Nephron (organoid): ENCODE measurements around the gene DHRS1.

Experiments used
- H3K27ac Mint-ChIP-seq, 3 experiments: 2 replicates each; pipeline ENCODE4 v1.8.0; 2020; ENCODE audit warnings: mixed read lengths in 3 of 3, mild to moderate bottlenecking in 2 of 3, moderate library complexity in 1 of 3
- H3K27me3 Mint-ChIP-seq: 2 replicates; pipeline ENCODE4 v1.8.0; 2021; ENCODE audit warnings: low read depth, mild to moderate bottlenecking, moderate library complexity, mixed read lengths
- H3K36me3 Mint-ChIP-seq: 2 replicates; pipeline ENCODE4 v1.8.0; 2020; ENCODE audit warnings: low read depth, mixed read lengths
- H3K4me1 Mint-ChIP-seq: 2 replicates; pipeline ENCODE4 v1.8.0; 2020; ENCODE audit warnings: mixed read lengths
- H3K4me3 Mint-ChIP-seq, 3 experiments: 2 replicates each; pipeline ENCODE4 v1.8.0; 2020; ENCODE audit warnings: mild to moderate bottlenecking in 3 of 3, mixed read lengths in 3 of 3, moderate library complexity in 2 of 3
- H3K9me3 Mint-ChIP-seq: 2 replicates; pipeline ENCODE4 v1.8.0; 2020; ENCODE audit warnings: mixed read lengths
- TF ChIP-seq, protein P1 (sequence below), 3 experiments: fragments of 200-600 bp; sonication (generic); IDR thresholded peaks; one replicate each; pipeline ENCODE4 v1.5.0; 2021; ENCODE audit warnings: antibody characterized with exemption in 3 of 3; ENCODE audit not compliant: unreplicated experiment in 3 of 3

The DHRS1 gene

DNA sequence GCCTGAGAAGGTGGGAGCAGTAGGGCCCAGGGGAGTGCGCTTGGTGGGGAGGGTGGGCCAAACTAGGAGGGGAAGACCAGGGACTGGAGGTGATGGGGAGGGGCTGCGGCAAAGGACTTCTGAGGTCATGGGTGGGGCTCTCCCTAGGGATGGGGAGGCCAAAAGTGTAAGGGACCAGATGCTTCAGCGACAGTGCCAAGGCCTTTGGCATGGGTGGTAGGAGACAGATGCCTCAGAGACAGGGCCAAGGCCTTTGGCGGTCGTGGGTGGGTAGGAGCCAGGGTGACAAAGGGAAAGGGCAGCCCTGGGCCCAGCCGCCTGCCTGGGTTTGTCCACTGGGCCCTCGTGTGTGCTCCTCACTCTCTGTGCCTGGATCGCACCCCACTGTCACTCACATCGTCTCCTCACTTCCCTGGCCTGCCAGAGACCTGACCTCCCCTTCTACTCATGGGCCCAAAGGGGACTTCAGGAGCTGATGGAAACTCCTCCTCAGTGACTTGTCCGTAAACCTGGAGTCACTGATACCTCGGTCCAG is 15.0 kb downstream of the DHRS1 start:
- H3K27me3 Mint-ChIP-seq = no peaks in the 10 kb centered on the region
- no peaks in the 10 kb centered on the region for H3K36me3 Mint-ChIP-seq
- H3K4me3 Mint-ChIP-seq = no peak overlapping the region
- no peak overlapping the region for H3K27ac Mint-ChIP-seq
- no peaks in the 10 kb centered on the region for H3K4me1 Mint-ChIP-seq
- no peaks in the 10 kb centered on the region for H3K9me3 Mint-ChIP-seq
- TF ChIP-seq, protein P1, sequence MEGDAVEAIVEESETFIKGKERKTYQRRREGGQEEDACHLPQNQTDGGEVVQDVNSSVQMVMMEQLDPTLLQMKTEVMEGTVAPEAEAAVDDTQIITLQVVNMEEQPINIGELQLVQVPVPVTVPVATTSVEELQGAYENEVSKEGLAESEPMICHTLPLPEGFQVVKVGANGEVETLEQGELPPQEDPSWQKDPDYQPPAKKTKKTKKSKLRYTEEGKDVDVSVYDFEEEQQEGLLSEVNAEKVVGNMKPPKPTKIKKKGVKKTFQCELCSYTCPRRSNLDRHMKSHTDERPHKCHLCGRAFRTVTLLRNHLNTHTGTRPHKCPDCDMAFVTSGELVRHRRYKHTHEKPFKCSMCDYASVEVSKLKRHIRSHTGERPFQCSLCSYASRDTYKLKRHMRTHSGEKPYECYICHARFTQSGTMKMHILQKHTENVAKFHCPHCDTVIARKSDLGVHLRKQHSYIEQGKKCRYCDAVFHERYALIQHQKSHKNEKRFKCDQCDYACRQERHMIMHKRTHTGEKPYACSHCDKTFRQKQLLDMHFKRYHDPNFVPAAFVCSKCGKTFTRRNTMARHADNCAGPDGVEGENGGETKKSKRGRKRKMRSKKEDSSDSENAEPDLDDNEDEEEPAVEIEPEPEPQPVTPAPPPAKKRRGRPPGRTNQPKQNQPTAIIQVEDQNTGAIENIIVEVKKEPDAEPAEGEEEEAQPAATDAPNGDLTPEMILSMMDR (IDR thresholded peaks at IDR 0.05; ENCODE audit: unreplicated experiment in 3 of 3) = no peak

DNA sequence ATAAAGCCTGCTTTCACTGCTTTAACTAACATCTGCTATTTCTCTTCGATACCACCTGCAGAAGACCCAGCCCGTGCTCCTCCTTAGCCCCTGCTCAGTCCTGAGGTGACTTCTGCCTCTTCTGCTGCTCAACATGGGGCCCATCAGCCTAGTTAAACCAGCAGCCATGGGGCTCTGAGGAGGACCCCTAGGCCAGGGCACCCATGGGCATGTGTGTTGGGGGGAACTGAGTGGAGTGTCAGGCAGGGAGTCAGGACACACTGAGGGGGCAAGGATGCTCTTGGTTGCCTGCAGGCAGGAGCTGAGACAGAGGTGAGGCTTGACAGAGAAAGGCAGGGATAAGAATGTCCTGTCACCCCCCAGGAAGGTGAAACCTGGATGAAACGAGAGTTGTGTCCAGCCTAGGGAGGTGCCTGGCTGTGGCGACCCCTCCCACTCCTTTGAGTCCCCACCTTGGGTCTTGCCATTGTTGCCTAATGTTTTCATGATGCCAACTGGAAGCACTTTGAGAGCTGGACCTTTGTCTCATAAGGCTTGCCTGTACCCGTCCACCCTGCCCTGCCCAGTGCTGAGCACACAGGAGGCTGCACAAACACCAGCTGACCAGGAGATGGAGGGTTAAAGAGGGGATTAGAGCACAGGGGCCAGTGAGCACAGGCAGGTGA is 15.7 kb downstream of the DHRS1 start:
- H3K4me1 Mint-ChIP-seq = no peaks in the 10 kb centered on the region
- TF ChIP-seq, protein P1 (IDR thresholded peaks at IDR 0.05; ENCODE audit: unreplicated experiment in 3 of 3) = no peak
- H3K36me3 Mint-ChIP-seq = no peaks in the 10 kb centered on the region
- H3K27me3 Mint-ChIP-seq = no peaks in the 10 kb centered on the region
- H3K9me3 Mint-ChIP-seq = no peaks in the 10 kb centered on the region
- H3K4me3 Mint-ChIP-seq = no peak overlapping the region
- no peak overlapping the region for H3K27ac Mint-ChIP-seq

- TF ChIP-seq, protein P1 (IDR thresholded peaks at IDR 0.05; ENCODE audit: unreplicated experiment in 3 of 3) = no peak
- peak overlapping the region in 1 of 3 experiments; percentile 50 for H3K27ac Mint-ChIP-seq
These were observed 16.8 kb downstream of the DHRS1 start for GRCh38 chr14:24282736-24283135.

GRCh38 chr14:24281636-24282035 is 17.9 kb downstream of the DHRS1 start:
- Mint-ChIP-seq H3K27ac (no peak overlapping the region), H3K9me3 (no peaks in the 10 kb centered on the region), H3K27me3 (no peaks in the 10 kb centered on the region), H3K4me3 (no peak overlapping the region), H3K4me1 (no peaks in the 10 kb centered on the region), H3K36me3 (no peaks in the 10 kb centered on the region)
- TF ChIP-seq, protein P1 (IDR thresholded peaks at IDR 0.05; ENCODE audit: unreplicated experiment in 3 of 3) = no peak

More at GRCh38 chr14:24282736-24283135, 16.8 kb downstream of the DHRS1 start:
- Mint-ChIP-seq H3K36me3 (no peaks in the 10 kb centered on the region), H3K27me3 (no peaks in the 10 kb centered on the region), H3K9me3 (no peaks in the 10 kb centered on the region), H3K4me1 (no peaks in the 10 kb centered on the region), H3K4me3 (no peak overlapping the region)

DNA sequence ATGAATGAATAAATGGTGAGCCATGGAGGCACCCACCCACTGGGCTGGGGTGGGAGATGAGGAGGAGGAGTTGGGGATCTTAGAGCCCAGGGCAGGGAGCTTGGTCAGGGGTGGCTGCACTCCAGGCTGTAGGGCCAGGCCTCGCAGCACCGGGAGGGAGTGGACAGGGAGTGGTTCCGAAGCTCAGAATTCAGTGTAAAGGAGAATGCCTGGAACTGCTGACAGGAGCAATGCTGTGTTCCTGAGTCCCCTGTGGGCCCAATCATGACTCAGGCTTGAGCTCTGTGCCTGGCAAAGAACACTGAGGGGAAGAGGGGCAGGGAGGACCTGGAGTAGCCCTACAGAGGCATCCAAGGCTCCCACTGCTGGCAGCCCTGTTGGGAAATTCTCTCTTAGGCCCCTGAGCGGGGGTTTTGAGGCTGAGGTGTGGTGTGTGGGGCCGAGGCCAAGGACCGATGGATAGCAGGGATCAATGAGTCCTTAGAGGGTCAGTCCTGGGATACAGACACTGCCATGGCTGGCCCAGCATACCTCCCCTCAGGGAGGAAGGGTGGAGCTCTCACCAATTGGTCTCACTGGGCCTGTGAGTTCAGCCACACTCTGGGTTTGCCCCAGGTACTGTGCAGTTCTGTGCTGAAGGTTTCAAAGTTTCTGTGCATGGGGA is 18.7 kb downstream of the DHRS1 start:
- H3K27me3 Mint-ChIP-seq = no peaks in the 10 kb centered on the region
- H3K4me1 Mint-ChIP-seq = no peaks in the 10 kb centered on the region
- H3K9me3 Mint-ChIP-seq = no peaks in the 10 kb centered on the region
- H3K36me3 Mint-ChIP-seq = no peaks in the 10 kb centered on the region
- H3K27ac Mint-ChIP-seq = no peak overlapping the region
- TF ChIP-seq, protein P1 (IDR thresholded peaks at IDR 0.05; ENCODE audit: unreplicated experiment in 3 of 3) = no peak
- no peak overlapping the region for H3K4me3 Mint-ChIP-seq
